AG04449 (cell line): ENCODE measurements around the gene DNMT3L.

Experiments used
- CTCF ChIA-PET: fragments of 350-600 bp; formaldehyde crosslinking; extraction: SDS; loops from one replicate; lab custom pipeline; 2021; ENCODE audit warnings: antibody characterized with exemption; lab: Yijun Ruan, JAX
- POLR2A ChIA-PET: fragments of 400-600, 350-600 bp; formaldehyde crosslinking; extraction: SDS; loops from one replicate; lab custom pipeline; 2020; ENCODE audit warnings: antibody characterized with exemption, inconsistent platforms; lab: Yijun Ruan, JAX
- DNase-seq: peaks from one replicate; pipeline ENCODE4 v3.0.0-alpha.2; 2010; ENCODE audit warnings: low read depth, low spot score
- H3K4me3 ChIP-seq: 2 replicates; pipeline ENCODE4 v1.5.1; 2011; ENCODE audit warnings: low read depth, mild to moderate bottlenecking, control low read depth, low read length
- TF ChIP-seq, protein P1 (sequence below): IDR thresholded peaks from one replicate; pipeline ENCODE4 v1.5.1; 2011; ENCODE audit warnings: mild to moderate bottlenecking, moderate library complexity, low read length, control low read depth, inconsistent platforms; ENCODE audit not compliant: insufficient read depth; ENCODE audit errors: missing control alignments

The DNMT3L gene

DNA sequence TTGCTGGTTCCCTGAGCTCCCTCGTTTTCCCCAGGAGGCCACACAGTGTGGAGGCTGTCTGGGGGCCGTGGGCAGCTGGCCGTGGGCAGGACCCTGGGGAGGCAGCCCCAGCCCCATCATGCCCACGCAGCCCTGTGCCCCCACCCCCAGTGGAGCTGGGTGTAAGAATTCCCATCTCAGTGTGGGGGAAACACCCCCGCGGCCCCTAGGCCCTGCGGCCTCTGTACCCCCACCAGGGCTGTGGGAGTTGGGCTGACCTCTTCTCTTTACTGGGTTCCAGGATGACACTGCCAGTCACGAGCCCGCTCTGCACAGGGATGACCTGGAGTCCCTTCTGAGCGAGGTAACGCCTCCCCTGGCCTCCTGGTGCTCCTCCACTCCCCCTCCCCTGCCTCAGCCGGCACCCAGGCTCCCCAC, 34.4 kb upstream of the DNMT3L start:
- no peak overlapping the region for H3K4me3 ChIP-seq
- DNase-seq: no peak
- CTCF ChIA-PET: interaction anchor here (0.6 to 4.5 kb wide), 6 partner anchors 8 to 150 kb away, joined by 3 to 36 read pairs (median 8); partner anchors contain the start of gene AIRE
- TF ChIP-seq, protein P1, sequence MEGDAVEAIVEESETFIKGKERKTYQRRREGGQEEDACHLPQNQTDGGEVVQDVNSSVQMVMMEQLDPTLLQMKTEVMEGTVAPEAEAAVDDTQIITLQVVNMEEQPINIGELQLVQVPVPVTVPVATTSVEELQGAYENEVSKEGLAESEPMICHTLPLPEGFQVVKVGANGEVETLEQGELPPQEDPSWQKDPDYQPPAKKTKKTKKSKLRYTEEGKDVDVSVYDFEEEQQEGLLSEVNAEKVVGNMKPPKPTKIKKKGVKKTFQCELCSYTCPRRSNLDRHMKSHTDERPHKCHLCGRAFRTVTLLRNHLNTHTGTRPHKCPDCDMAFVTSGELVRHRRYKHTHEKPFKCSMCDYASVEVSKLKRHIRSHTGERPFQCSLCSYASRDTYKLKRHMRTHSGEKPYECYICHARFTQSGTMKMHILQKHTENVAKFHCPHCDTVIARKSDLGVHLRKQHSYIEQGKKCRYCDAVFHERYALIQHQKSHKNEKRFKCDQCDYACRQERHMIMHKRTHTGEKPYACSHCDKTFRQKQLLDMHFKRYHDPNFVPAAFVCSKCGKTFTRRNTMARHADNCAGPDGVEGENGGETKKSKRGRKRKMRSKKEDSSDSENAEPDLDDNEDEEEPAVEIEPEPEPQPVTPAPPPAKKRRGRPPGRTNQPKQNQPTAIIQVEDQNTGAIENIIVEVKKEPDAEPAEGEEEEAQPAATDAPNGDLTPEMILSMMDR: no peak
- POLR2A ChIA-PET: no interaction called here

DNA sequence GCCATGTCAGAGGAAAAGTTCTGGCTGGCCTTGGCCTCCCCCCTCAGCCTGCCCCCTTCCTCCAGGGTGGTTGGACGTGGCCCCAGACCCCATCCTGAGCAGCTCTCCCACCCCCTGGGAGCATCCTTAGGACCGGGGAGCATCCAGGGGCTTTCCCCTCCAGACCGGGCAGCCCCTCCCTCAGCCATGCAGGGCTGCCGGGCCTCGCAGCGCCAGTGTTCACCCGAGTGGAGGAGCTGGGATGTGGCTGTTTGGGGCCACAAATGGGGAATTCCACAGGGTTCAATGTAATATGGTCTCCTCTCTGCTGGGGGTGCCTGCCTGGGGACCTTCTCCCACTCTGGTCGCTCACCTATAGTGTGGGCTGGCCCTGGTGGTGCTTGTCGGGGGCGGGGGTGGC, 33.9 kb upstream of the DNMT3L start:
- DNase-seq: no peak
- no peak overlapping the region for H3K4me3 ChIP-seq
- ChIA-PET POLR2A (no interaction called here), CTCF (interaction anchor here (0.6 to 4.5 kb wide), 5 partner anchors 8 to 149 kb away, joined by 3 to 36 read pairs (median 4); partner anchors contain the start of gene AIRE)
- TF ChIP-seq, protein P1: no peak

DNA sequence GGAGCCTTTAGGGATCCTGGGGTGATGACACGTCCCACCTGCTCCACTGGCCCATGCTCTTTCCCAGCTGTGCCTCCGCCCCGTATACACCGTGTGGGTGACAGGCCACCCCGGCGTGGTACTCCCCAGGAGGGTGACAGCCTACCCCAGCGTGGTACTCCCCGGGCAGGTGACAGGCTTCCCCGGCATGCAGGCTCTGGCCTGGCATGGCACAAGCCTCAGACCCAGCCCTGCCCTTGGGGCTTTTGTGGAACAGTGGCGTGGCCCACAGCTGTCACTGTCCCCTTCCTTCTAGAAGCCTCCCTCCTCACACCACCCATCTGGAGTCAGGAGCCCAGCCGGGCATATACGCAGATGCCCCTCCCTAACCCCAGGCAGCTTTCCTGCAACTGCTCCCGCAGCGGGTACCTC, 33.5 kb upstream of the DNMT3L start:
- no peak overlapping the region for H3K4me3 ChIP-seq
- POLR2A ChIA-PET: no interaction called here
- DNase-seq: no peak
- CTCF ChIA-PET: interaction anchor here (1.4 to 4.5 kb wide), 2 partner anchors 9 kb away, joined by 3 to 36 read pairs; partner anchors contain the start of gene AIRE
- TF ChIP-seq, protein P1: no peak

DNA sequence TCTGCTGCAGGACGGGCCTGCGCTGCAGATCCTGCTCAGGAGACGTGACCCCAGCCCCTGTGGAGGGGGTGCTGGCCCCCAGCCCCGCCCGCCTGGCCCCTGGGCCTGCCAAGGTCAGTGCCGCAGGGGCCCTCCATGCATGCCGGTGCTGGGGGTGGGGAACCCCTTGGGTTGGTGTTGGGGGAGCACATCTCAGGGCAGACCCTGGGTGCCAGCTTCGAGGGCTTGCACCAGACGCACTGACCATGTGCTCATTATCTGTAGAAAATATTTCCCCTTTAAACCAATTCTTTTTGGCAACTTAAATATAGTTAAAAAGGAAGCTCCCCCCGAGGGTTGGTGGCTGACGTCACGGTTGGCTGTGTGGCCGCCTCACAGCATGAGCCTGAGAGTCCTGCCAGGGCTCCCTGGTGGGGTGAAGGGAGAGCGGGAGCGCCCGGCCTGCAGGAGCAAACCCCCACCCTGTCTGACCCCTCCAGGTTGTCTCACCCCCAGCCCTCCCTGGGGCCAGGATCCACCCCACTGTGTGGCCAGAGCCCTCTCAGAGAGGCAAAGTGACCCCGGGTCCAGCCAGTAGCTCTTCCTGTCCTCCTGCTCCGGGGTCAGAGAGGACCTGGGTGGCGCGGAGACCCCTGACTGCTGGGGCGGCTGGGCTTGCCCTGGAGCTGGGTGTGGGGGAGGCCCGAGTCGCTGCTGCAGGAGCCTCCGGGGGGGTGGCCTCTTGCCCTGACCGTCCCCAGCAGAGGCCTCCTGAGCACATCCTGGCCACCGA, 32.9 kb upstream of the DNMT3L start:
- H3K4me3 ChIP-seq: no peak overlapping the region
- ChIA-PET POLR2A (no interaction called here), CTCF (interaction anchor here (1.4 kb wide), 1 partner anchor 9 kb away, joined by 3 read pairs; no protein-coding TSS in a partner anchor)
- TF ChIP-seq, protein P1: no peak
- no peak for DNase-seq

DNA sequence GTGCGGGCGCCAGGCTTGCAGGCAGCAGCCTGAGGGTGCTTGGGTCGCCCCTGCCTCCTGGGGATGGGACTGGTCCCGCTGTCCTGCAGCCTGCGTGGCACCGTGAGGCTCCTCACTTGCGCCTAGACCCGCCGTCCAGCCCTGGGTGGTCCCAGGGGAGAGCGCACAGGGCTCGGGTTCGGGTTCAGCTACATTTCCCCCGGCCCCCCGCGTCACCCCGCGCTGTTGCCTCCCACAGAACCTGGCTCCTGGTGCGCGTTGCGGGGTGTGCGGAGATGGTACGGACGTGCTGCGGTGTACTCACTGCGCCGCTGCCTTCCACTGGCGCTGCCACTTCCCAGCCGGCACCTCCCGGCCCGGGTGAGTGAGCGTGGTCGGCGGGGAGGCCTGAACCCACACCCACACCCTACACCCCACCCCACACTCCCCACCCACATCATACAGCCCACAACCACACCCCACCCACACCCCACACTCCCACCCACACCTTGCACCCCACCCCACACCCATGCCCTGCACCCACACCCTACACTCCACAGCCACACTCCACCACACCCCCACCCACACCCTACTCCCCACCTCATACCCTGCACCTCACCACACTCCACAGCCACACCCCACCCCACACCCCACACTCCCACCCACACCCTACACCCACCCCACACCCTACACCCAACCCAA, 32.0 kb upstream of the DNMT3L start:
- TF ChIP-seq, protein P1: no peak
- DNase-seq: no peak
- CTCF ChIA-PET: no interaction called here
- POLR2A ChIA-PET: no interaction called here
- no peak overlapping the region for H3K4me3 ChIP-seq

DNA sequence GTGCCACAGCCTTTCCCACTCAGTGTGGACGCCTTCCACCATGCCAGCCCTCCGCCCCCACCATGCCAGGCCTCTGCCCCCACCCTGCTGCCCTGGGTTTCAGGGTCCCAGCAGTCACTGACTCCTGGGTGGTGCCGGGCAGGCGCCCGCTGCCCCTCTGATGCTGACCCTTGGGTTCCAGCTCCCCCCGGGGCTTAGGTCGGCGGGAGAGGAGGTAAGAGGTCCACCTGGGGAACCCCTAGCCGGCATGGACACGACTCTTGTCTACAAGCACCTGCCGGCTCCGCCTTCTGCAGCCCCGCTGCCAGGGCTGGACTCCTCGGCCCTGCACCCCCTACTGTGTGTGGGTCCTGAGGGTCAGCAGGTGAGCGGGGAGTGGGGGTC, 31.1 kb upstream of the DNMT3L start:
- H3K4me3 ChIP-seq: no peak overlapping the region
- no peak for DNase-seq
- ChIA-PET POLR2A (no interaction called here), CTCF (no interaction called here)
- TF ChIP-seq, protein P1: no peak
